HUES64 (cell line): ENCODE results near the gene MYCBPAP. TPM values are rescaled to one million over a fixed set of nuclear protein-coding genes. Genes with fewer than 3 reads are reported as not detected.
A peak's percentile ranks its signal among the peaks of the same experiment; 100 is the strongest.

Source experiments
- H3K27ac ChIP-seq: 2 replicates; pipeline ENCODE4 v1.7.0; 2013; ENCODE audit warnings: low read depth, low read length, inconsistent platforms
- H3K27me3 ChIP-seq: 2 replicates; pipeline ENCODE4 v1.6.1; 2013; ENCODE audit warnings: mild to moderate bottlenecking, low read length; ENCODE audit not compliant: insufficient read depth
- H3K36me3 ChIP-seq: 2 replicates; pipeline ENCODE4 v1.6.1; 2013; ENCODE audit warnings: mild to moderate bottlenecking, low read length; ENCODE audit not compliant: insufficient read depth
- H3K4me1 ChIP-seq: 2 replicates; pipeline ENCODE4 v1.6.1; 2013; ENCODE audit warnings: mild to moderate bottlenecking, low read length, moderate library complexity; ENCODE audit not compliant: insufficient read depth
- H3K4me3 ChIP-seq: 2 replicates; pipeline ENCODE4 v1.5.1; 2013; ENCODE audit warnings: mild to moderate bottlenecking, low read length, moderate library complexity
- H3K9ac ChIP-seq: 2 replicates; pipeline ENCODE4 v1.6.1; 2013; ENCODE audit warnings: mild to moderate bottlenecking, low read depth, low read length
- H3K9me3 ChIP-seq: 2 replicates; pipeline ENCODE4 v1.6.1; 2013; ENCODE audit warnings: low read depth, low read length; ENCODE audit not compliant: insufficient read depth
- WGBS: fragments of 150-250, 120-280 bp; methylation state at CpG from one replicate; pipeline ENCODE4 v1.1.7; 2013; ENCODE audit warnings: missing lambda C conversion rate; 5-methylcytosine and 5-hydroxymethylcytosine counted together
- polyA plus RNA-seq, 2 experiments: library from polyadenylated mRNA; stranded (reverse); fragments of 50-300 nt; gene quantifications; one replicate each; pipeline ENCODE4 v1.2.3, GENCODE V29; 2013

The MYCBPAP gene, protein sequence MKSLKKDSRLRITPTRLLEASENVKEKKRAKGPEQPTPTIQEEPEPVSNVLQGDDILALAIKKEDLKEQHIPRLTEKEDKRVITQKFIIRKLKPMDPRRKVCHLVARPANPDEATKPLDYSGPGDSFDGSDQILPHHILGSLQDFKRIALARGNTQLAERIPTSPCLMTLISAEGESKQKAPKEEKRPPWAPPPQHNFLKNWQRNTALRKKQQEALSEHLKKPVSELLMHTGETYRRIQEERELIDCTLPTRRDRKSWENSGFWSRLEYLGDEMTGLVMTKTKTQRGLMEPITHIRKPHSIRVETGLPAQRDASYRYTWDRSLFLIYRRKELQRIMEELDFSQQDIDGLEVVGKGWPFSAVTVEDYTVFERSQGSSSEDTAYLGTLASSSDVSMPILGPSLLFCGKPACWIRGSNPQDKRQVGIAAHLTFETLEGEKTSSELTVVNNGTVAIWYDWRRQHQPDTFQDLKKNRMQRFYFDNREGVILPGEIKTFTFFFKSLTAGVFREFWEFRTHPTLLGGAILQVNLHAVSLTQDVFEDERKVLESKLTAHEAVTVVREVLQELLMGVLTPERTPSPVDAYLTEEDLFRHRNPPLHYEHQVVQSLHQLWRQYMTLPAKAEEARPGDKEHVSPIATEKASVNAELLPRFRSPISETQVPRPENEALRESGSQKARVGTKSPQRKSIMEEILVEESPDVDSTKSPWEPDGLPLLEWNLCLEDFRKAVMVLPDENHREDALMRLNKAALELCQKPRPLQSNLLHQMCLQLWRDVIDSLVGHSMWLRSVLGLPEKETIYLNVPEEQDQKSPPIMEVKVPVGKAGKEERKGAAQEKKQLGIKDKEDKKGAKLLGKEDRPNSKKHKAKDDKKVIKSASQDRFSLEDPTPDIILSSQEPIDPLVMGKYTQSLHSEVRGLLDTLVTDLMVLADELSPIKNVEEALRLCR
- polyA plus RNA-seq (2013, experiment 1 of 2), result 0.25 TPM
- polyA plus RNA-seq (2013, experiment 2 of 2), result 1.3 TPM

DNA sequence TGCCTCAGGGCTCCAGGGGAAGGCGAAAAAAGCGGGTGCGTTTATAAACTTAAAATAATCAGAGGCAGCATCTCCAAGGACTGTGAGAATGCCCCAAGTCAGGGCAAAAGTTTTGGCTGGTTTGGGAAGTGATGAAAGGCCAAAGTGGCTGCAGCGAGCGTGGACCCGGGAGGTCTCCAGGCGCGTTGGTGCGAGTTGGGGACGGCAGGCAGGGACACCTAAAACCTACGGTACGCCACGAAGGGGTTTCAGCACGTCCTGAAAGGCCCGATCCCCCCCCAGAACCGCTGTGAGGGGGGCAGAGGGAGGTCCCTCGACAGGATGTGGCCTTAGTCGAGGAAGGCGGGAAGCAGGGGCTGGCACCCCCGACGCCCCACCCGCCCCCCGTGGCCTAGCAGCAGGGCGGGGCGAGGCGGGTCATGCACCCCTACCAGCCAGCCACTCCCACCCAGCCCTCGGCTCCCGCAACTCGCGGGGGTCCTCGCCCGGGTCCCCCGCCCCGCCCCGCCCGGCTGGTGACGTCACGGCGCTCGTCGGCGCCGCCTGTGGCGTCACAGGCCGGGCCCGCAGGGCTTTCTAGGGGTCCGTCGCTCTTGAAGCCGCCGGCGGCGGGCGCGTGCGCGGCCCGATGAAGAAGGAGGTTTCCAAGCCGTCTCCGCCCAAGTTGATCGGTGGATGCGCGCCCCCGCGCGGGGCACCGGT lies at the start of gene MYCBPAP:
Gene MYCBPAP (plus strand): TSS at position 569 of the 702 bp plus-strand sequence. CDS start 236 bp downstream, outside the sequence.
- peak within 1 kb of the TSS; percentile 60; the same call in 1 of the 2 replicates for H3K27ac ChIP-seq
- 7% methylated on average over 65 of the region's 66 CpGs for WGBS

DNA sequence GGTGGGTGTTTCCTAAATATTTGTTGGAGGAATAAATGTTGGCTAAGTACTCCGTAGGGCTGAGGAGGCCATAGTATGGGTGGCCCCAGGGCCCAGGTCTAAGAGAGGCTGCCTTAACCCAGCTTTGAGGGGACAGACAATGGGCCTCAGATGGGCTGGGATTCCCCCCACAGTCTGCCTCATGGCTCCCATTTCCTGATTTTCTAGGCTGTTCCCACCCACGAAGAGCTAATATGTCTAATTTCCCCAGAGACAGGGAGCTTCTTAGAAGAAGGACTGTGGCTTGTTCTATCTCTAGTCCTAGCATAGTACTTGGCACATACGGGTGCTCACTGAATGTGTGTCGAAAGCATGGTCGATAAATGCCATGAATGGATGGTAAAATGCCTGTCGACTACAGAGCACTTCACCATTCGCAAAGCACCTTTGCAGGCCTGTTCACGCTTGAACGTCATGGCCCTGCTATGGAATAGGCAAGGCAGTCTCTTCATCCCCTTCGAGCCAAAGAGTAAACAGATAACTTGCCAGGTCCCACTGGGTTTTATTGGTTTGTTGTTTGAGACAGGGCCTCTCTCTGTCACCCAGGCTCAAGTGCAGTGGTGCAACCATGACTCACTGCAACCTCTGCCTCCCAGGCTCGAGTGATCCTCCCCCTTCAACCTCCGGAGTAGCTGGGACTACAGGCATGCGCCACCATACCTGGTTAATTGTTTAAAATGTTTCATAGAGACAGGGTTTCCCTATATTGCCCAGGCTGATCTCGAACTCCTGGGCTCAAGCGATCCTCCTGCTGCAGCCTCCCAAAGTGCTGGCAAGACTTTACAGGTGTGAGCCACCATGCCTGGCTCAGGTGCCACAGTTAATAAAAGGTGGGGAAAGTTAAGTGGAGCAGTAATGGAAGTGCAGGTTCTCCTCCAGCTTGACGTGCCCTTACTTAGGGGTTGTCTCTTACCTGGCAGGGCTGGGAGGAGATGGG lies 49.2 kb upstream of the MYCBPAP start:
- H3K4me3 ChIP-seq, result no peak overlapping the region
- H3K9me3 ChIP-seq, result no peaks in the 10 kb centered on the region
- H3K36me3 ChIP-seq, result no peaks in the 10 kb centered on the region
- WGBS, result 88% methylated on average over 16 of the region's 16 CpGs
- H3K9ac ChIP-seq, result no peak overlapping the region
- H3K27ac ChIP-seq, result no peak overlapping the region
- no peaks in the 10 kb centered on the region for H3K4me1 ChIP-seq
- no peaks in the 10 kb centered on the region for H3K27me3 ChIP-seq

More for the DNA sequence above, at the start of gene MYCBPAP:
- peak within 1 kb of the TSS; percentile 70 for H3K9ac ChIP-seq
- H3K36me3 ChIP-seq, result no peaks in the 10 kb centered on the region
- no peaks in the 10 kb centered on the region for H3K27me3 ChIP-seq
- 0 out of 2 replicates have a peak, but pooled peaks cover 16% of the 10 kb centered on the region for H3K4me1 ChIP-seq
- H3K4me3 ChIP-seq, result peak within 1 kb of the TSS; percentile 91
- H3K9me3 ChIP-seq, result no peaks in the 10 kb centered on the region

DNA sequence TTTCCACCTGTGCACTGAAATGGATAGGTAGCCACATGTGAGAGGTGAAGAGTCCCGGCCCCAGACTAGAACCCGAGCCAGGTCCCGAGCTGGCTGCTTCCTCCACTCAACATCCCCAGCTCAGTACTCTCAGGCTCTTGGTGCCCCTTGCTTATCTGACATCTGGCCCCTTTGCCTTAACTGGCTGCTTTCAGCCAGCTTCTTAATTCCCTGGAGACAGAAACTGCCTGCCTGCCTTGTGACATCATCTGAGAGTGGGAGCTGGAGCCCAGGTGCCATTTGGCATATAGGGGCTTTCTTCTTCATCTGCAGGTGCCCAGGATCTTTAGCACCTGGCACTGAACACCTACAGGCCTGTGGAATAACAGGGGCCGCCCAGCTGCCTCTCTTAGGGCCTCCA lies 48.5 kb upstream of the MYCBPAP start:
- no peak overlapping the region for H3K27ac ChIP-seq
- H3K9me3 ChIP-seq, result no peaks in the 10 kb centered on the region
- no peak overlapping the region for H3K4me3 ChIP-seq
- H3K4me1 ChIP-seq, result no peaks in the 10 kb centered on the region
- H3K27me3 ChIP-seq, result no peaks in the 10 kb centered on the region
- WGBS, result 90% methylated on average over 4 of the region's 4 CpGs
- H3K36me3 ChIP-seq, result no peaks in the 10 kb centered on the region
- no peak overlapping the region for H3K9ac ChIP-seq

DNA sequence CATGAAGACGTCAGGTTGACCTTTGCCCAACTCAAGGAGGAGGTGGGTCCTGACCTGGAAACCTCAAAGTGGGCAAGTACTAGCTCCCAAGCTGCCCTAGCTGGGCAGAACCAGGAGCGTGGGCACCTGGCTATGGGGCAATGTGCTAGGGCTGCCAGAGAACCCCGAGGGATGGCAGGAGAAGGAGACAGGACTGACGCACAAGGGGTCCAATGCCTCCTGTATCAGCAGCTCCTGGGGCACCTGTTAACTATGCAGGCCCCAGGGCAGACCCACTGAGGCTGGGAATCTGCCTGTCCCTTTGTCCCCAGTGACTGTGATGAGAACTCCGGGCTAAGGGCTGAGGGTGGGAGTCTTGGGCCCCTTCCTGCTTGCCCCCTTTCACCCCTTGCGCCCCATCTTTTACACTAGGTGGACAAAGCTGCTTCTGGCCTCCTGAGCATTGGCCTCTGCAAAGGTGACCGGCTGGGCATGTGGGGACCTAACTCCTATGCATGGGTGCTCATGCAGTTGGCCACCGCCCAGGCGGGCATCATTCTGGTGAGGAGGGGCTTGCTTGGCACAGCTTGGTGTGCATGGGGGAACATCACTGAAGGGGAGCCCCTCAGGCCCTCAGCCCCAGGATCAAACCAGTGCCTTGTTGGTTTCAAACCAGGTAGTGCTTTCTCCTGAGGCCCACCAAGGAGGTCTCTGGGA lies 47.3 kb upstream of the MYCBPAP start:
- H3K4me1 ChIP-seq, result no peaks in the 10 kb centered on the region
- no peak overlapping the region for H3K9ac ChIP-seq
- no peaks in the 10 kb centered on the region for H3K27me3 ChIP-seq
- H3K36me3 ChIP-seq, result no peaks in the 10 kb centered on the region
- 93% methylated on average over 9 of the region's 9 CpGs for WGBS
- no peak overlapping the region for H3K27ac ChIP-seq
- H3K9me3 ChIP-seq, result no peaks in the 10 kb centered on the region
- H3K4me3 ChIP-seq, result no peak overlapping the region

DNA sequence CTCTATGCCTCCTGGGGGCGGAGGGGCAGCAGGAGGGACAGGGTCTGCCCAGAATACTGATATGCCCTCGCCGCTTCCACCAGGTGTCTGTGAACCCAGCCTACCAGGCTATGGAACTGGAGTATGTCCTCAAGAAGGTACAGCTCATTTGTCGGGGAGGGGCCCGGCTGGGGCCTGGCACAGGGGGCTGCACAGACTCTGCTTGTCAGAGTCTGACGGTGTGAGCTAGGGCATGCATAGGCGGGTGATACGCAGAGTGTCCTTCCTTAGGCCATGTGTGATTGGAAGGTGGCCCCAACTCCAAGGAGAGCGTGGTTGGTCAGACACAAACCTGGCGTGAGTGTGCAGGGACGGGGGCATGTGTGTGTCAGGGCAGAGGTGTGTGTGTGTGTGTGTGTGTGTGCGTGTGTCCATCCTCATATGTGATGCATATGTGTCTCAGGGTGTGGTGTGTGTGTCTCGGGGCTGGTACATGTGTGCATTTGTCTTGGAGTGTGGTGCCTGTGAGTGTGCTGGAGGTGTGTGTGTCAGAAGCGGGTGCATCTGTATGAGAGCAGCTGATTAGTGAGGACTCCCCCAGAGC lies 46.6 kb upstream of the MYCBPAP start:
- 94% methylated on average over 14 of the region's 14 CpGs for WGBS
- Histone ChIP-seq H3K27ac (no peak overlapping the region), H3K27me3 (no peaks in the 10 kb centered on the region), H3K4me3 (no peak overlapping the region), H3K4me1 (no peaks in the 10 kb centered on the region), H3K36me3 (no peaks in the 10 kb centered on the region), H3K9ac (no peak overlapping the region), H3K9me3 (no peaks in the 10 kb centered on the region)

DNA sequence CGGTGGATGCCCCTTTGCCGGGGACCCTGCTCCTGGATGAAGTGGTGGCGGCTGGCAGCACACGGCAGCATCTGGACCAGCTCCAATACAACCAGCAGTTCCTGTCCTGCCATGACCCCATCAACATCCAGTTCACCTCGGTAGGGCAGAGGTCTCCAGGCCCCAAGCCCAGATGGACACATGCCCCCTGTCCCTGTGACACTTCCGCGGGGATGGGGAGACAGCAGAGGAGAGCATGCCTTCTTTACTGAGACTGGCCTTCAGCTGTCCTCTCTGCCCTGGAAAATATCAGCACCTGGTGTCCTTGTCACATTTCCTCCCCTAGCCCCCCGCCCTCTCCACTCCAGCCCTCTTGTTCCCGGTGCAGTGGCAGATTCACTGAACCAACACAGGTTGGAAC lies 45.8 kb upstream of the MYCBPAP start:
- 92% methylated on average over 9 of the region's 9 CpGs for WGBS
- H3K9me3 ChIP-seq, result no peaks in the 10 kb centered on the region

DNA sequence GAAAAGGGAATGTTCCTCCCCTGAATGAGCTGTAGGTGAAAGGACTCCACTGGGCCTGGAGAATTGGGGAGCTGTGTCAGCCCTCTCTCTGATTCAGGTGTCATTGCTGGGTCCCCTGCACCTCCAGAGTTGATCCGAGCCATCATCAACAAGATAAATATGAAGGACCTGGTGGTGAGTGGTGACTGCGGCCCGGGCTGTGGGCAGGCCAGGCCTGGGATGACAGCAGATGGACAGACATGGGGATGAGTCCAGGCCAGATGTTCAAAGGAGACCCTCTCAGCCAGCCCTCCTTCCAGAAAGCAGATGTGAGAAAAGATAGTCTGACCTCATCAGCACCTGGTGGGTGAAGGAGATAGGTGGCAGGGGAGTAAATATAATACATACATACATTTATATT lies 44.1 kb upstream of the MYCBPAP start:
- H3K27me3 ChIP-seq, result peaks cover 17% of the 10 kb centered on the region
- 97% methylated on average over 3 of the region's 3 CpGs for WGBS
- H3K4me3 ChIP-seq, result no peak overlapping the region
- H3K4me1 ChIP-seq, result 0 out of 2 replicates have a peak, but pooled peaks cover 5% of the 10 kb centered on the region
- H3K27ac ChIP-seq, result no peak overlapping the region
- H3K9me3 ChIP-seq, result no peaks in the 10 kb centered on the region
- H3K36me3 ChIP-seq, result no peaks in the 10 kb centered on the region
- H3K9ac ChIP-seq, result no peak overlapping the region

More for the DNA sequence above, 45.8 kb upstream of the MYCBPAP start:
- Histone ChIP-seq H3K36me3 (no peaks in the 10 kb centered on the region), H3K27me3 (peaks cover under 1% of the 10 kb centered on the region; the same call in 1 of the 2 replicates), H3K4me3 (no peak overlapping the region), H3K27ac (no peak overlapping the region), H3K9ac (no peak overlapping the region), H3K4me1 (no peaks in the 10 kb centered on the region)

DNA sequence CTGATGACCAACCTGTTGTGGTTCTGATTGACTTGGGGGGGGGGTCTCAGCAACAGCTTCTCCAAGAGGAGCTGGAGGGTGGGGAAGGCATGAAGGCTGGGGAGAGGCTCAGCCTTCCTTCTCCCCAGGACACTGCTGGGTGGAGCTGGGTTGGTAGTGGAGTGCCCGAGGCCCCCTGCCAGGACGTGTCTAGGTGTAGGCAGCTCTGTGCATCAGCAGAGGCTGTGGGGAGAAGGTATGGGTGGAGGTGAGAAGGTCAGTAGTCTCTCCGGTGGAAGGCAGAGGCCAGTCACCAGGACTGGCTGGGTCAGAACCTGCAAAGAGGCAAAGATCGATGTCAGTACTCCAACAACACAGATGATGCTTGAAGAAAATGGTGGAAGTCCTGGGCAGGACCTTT lies 43.5 kb upstream of the MYCBPAP start:
- 92% methylated on average over 4 of the region's 4 CpGs for WGBS
- Histone ChIP-seq H3K36me3 (no peaks in the 10 kb centered on the region), H3K9ac (no peak overlapping the region), H3K27ac (no peak overlapping the region), H3K4me1 (0 out of 2 replicates have a peak, but pooled peaks cover 5% of the 10 kb centered on the region), H3K9me3 (no peaks in the 10 kb centered on the region), H3K27me3 (peaks cover 23% of the 10 kb centered on the region), H3K4me3 (no peak overlapping the region)

DNA sequence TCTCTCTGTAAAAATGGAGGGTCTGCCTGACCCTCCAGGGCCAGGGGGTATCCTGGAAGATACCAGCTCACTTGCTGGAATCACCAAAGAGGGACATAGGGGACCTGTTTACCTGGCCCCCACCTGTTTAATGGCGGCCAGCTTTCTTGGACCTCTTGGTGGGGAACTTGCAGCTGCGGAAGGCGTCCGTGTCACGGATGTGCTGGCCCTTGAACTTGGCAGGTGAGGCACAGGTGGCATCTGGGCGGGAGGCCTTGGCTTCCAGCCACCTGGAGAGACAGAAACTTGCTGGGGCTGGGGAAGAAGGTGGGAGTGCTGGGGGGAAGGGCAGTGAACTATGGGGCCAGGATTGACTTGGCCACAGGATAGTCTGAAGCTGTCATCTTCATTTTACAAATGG lies 43.1 kb upstream of the MYCBPAP start:
- whole genome bisulfite sequencing, result 95% methylated on average over 6 of the region's 6 CpGs

More for the DNA sequence above, 43.1 kb upstream of the MYCBPAP start:
- H3K9me3 ChIP-seq, result no peaks in the 10 kb centered on the region
- no peaks in the 10 kb centered on the region for H3K36me3 ChIP-seq
- 0 out of 2 replicates have a peak, but pooled peaks cover 5% of the 10 kb centered on the region for H3K4me1 ChIP-seq
- H3K9ac ChIP-seq, result no peak overlapping the region
- H3K27ac ChIP-seq, result no peak overlapping the region
- peaks cover 27% of the 10 kb centered on the region for H3K27me3 ChIP-seq
- H3K4me3 ChIP-seq, result no peak overlapping the region
